Astrocyte of the spinal cord (primary cell): ENCODE results near the gene HSPD1.

Experiments used
- DNase-seq: peaks from one replicate; pipeline ENCODE4 v3.0.0; 2011; ENCODE audit warnings: low read depth, low spot score
- H3K4me3 ChIP-seq: 2 replicates; pipeline ENCODE4 v1.5.1; 2011; ENCODE audit warnings: low read depth, mild to moderate bottlenecking, low read length, moderate library complexity
- in situ Hi-C: cut with HindIII; loops from 2 replicates; pipeline ENCODE4 v1.10.0; 2017; ENCODE audit warnings: low sequenced_read_pairs
- TF ChIP-seq, protein P1 (sequence below): IDR thresholded peaks from 2 replicates; pipeline ENCODE4 v1.5.1; 2012; ENCODE audit warnings: low read depth, mild to moderate bottlenecking, low read length, inconsistent platforms

HSPD1 gene

DNA sequence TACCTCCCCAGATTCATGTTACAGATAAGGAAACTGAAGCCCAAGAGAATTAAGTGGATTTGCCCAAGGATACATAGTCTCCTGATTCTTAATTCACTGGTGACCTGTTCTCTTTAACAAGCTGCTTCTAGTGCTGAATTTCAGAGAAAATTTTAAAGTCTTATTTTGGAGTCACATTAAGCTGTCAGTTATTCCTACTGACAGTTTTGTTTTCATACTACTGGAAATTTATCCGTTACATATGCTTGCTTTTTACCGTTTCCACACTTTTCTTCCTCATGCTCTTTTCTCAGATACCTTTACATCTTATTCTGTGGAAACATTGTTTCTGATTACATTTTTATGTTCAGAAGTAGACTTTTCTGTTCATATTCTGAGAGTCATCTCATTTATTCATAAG, 17.5 kb upstream of the HSPD1 start:
- in situ Hi-C loops: no loop called here
- no peak for DNase-seq
- peak overlapping the region; percentile 92 for H3K4me3 ChIP-seq
- TF ChIP-seq, protein P1, sequence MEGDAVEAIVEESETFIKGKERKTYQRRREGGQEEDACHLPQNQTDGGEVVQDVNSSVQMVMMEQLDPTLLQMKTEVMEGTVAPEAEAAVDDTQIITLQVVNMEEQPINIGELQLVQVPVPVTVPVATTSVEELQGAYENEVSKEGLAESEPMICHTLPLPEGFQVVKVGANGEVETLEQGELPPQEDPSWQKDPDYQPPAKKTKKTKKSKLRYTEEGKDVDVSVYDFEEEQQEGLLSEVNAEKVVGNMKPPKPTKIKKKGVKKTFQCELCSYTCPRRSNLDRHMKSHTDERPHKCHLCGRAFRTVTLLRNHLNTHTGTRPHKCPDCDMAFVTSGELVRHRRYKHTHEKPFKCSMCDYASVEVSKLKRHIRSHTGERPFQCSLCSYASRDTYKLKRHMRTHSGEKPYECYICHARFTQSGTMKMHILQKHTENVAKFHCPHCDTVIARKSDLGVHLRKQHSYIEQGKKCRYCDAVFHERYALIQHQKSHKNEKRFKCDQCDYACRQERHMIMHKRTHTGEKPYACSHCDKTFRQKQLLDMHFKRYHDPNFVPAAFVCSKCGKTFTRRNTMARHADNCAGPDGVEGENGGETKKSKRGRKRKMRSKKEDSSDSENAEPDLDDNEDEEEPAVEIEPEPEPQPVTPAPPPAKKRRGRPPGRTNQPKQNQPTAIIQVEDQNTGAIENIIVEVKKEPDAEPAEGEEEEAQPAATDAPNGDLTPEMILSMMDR: no peak

DNA sequence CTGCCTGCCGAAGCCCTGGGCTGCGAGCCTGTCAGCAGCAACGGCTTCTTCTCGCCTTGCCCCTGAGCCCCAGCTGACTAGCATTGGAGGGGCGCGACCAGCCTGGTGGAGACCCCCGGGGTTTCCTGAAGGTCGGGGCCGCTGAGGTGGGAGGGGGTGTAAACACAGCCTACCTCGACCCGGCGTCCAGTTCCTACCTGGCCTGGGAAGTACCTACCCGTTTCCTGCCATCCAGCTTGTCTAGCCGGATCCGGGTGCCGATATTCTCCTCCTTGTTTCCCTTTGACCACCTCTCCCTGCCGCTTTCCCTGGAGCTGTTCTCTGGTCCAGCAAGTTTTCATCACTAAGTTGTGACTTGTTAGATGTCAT, 16.7 kb upstream of the HSPD1 start:
- H3K4me3 ChIP-seq: peak overlapping the region; percentile 92
- DNase-seq: peak; percentile 26
- TF ChIP-seq, protein P1: no peak
- in situ Hi-C loops: no loop called here

DNA sequence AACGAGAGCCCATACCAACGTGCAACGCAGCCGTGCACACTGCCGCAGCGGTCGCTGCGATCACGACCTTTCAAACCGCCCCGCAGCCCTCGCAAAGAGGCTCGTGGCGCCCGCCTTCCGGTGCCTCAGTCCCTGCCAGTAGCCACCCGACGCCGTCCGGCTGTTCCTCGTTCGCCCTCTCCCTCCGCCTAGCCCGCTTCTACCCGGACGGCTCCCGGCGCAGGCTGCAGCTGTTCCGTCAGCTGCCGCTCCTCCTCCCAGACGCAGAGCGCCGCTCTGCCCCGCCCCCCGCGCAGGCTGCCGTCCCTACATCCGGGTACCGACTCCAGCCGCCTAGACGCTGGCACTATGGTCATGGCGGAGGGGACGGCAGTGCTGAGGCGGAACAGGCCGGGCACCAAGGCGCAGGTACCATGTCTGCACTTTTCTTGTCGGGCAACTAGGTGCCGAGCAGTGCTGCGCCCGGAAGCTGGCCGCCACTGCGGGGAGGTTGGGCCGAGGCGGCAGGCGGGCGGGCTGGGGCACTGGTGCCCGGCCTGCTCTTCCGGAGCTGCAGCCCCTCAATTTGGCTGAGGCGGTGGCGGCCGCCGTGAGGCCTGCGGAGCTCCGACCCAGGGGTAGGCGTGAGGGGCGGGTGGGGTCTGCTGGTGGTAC, 16.2 kb upstream of the HSPD1 start, which contains the start of gene MOB4:
MOB4 (plus strand) TSS at position 328 of the 654 bp plus-strand sequence; CDS start at position 349, 21 bp downstream.
- DNase-seq: peak; percentile 96
- in situ Hi-C loops: no loop called here
- H3K4me3 ChIP-seq: peak within 1 kb of the TSS; percentile 92
- TF ChIP-seq, protein P1: no peak

DNA sequence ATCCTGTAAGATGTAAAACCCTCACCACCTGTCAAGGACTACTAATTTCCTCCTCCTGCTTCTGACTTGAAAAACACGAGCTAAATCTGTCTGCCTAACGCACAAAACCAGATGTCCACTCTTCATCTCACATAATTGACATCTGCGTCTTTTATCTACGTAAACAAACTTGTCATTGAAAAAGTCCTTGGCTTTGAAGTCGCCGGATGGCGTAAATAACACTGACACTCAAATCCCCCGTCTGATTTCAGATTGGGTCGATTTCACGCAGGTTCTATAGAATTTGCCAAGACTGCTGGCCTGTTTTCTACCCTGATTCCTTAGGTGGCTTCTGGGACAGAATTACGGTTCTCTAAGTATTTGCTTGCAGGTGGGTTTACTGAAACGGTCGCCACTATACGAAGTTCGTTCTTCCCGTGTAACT, 15.7 kb upstream of the HSPD1 start:
- in situ Hi-C loops: no loop called here
- TF ChIP-seq, protein P1: no peak
- peak; percentile 30 for DNase-seq
- H3K4me3 ChIP-seq: peak overlapping the region; percentile 92

DNA sequence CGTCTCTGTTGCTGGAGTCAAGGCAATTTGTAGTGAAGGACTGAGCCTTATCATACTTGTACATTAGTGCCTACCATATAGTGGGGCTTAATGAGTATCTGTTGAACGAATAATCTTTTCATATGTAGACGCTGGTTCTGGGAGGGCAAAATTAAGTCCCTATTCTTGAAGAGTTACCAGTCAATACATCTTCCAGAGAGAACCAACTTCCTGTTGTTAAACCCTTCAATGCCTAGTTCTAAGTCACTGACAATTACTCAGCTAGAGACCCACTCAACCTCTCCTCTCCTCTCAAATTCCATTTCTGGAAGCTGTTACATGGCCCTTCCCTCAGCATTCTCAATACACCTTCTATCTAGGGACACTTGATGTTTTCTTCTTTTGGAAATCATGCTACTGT, 15.1 kb upstream of the HSPD1 start:
- no peak for DNase-seq
- H3K4me3 ChIP-seq: no peak overlapping the region
- in situ Hi-C loops: no loop called here
- TF ChIP-seq, protein P1: no peak

DNA sequence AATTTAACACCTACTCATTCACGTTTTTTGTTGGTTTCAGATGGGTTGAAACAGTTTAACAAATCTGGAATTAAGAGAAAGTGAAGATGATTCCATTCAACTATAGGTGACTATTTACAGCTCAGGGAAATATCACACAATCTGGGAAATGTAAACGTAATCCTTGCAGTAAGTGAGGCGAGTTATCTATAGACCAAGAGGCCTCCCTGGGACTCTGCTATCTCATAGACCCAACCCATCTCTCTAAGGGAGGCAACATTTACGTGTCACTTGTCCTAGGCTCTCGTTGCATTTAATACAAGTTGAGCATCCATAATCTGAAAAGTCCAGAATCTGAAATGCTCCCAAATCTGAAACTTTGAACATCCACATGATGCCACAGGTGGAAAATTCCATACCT, 14.3 kb upstream of the HSPD1 start:
- in situ Hi-C loops: no loop called here
- no peak for DNase-seq
- TF ChIP-seq, protein P1: no peak
- no peak overlapping the region for H3K4me3 ChIP-seq
